Kidney glomerular epithelial cell (primary cell): Measurements from ENCODE around the gene H1-8.
"Not testable (repeated sequence)": the region's sequence is repeated elsewhere in the genome, so short reads cannot be mapped to it uniquely, and the experiment has no call there.

Experiments
- DNase-seq: peaks from one replicate; lab custom pipeline; 2025; lab: John Stamatoyannopoulos, UW

H1-8 gene, protein sequence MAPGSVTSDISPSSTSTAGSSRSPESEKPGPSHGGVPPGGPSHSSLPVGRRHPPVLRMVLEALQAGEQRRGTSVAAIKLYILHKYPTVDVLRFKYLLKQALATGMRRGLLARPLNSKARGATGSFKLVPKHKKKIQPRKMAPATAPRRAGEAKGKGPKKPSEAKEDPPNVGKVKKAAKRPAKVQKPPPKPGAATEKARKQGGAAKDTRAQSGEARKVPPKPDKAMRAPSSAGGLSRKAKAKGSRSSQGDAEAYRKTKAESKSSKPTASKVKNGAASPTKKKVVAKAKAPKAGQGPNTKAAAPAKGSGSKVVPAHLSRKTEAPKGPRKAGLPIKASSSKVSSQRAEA

DNA sequence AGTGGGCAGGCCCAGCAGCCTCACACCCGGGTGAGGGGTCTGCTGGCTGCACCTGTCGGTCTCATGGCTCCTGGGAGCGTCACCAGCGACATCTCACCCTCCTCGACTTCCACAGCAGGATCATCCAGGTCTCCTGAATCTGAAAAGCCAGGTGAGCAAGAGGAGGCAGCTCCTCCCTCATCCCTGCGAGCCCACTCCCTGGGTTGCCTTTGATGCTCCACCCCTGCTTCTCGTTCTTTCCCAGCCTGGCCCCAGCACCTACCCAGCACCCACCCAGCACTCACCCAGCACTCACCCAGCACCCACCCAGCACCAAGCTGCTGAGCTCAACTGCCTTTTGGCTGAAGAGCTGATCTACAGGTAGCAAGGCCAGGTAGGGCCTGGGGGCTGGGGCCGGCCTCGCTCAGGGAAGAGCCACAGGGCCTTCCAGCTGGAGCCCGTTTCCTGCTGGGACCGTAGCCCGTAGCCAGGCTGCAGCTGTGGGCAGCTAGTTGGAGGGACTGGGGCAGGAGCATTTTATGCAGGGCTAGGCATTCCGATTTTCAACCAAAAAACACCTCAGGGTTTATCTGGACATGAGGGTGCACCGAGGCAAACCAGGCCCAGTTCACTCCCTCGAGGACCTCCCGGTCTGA is at the start of gene H1-8:
Gene H1-8, plus strand, starts transcription at position 20 of the 635 bp plus-strand sequence. Its CDS starts 44 bp downstream, at position 64.
- no peak for DNase-seq

DNA sequence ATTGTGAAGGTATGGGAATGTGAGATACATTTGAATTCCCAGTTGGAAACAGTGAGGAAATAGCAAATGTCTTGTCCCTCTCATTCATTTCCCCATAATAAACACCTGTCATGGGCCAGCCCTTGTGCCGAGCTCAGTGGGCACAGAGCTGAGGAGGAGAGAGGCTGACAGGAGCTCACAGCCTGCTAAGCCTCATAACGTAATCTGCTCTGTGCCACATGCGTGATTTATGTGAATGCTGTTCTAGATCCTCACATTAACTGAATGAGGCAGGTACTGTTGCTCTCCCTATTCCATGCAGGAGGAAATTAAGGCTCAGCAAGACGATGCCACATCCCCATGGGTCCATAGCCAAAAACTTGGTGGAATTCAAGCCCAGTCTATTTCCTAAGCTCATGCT is 49.8 kb upstream of the H1-8 start:
- DNase-seq = no peak

DNA sequence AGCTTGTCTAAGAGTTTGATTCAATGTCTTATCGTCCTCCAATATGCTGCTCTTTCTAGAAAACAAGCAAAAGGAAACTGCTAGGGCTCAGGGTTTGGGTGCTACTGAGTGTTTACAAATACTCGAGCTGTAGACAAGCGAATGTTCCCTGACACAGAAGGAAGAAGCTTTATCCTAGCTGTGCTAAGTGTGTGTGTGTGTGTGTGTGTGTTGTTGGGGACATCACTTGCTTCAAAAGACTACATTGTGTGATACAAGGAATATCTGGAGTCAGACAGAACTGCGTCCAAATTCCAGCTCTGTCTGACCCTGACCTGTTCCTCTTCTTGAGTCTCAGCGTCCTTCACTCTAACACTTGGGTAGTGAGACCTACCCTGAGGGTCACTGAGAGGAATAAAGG is 48.5 kb upstream of the H1-8 start:
- not testable (repeated sequence) for DNase-seq

- DNase-seq = peak; percentile 15
Observed at GRCh38 chr3:129495006-129495639, 47.9 kb upstream of the H1-8 start.

GRCh38 chr3:129497876-129498275 is 45.1 kb upstream of the H1-8 start:
- DNase-seq = not testable (repeated sequence)

DNA sequence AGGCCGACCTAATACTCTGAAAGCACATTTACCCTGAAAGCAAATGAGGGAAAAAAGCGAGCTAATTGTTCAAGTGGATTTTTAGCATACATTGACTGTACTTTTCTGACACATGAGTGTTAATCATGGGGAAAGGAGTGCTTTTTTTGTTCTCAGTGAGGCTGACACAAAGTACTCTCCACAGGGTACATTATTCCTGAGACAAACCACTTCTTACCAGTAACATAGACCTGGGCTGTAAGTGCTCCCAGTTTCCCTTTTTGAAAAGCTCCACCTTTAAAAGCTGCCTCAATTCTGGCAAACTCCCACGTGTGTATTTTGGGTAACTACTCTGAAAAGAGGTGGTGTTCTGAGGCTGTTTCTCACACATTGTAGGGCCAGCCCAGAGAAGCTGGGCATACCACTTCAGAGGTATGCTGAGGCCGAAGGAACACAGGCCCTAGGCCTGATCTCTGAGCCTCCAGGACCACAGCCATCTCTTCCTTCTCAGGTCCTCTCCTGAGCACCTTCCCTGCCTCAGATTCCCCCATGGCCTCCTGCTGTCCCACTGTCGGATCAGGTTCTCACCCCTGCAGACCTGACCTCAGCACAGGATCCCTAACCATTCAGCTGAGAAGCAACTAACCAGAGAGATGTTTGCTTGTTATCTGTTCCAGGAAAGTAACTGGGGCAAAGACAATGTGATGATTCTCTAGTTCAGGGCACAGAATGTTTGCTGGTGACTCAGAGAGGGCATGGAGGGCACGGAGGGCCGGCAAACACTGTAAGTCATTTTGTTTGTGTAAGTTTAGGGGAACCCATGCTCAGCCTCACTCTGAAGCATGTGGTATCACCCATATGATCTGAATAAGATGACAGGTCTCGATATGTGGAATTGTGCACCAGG is 44.1 kb upstream of the H1-8 start:
- DNase-seq = peak; percentile 3

GRCh38 chr3:129499604-129500333 is 43.2 kb upstream of the H1-8 start:
- not testable (repeated sequence) for DNase-seq

DNA sequence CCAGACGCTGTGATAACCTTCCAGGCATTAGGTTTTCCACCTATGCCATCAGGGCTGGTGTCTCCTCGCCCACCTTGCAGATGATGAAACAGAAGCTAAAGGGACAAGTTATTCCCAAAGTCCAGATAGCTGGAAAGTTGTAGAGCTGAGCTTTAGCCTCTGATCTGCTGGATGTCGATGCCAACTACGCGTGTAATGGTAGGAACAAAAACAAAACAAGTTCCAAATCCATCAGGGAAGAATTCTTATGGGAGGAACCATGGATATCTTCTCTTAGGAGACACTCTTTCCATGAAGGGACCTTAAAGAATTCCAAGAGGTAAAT is 42.7 kb upstream of the H1-8 start:
- DNase-seq = no peak

DNA sequence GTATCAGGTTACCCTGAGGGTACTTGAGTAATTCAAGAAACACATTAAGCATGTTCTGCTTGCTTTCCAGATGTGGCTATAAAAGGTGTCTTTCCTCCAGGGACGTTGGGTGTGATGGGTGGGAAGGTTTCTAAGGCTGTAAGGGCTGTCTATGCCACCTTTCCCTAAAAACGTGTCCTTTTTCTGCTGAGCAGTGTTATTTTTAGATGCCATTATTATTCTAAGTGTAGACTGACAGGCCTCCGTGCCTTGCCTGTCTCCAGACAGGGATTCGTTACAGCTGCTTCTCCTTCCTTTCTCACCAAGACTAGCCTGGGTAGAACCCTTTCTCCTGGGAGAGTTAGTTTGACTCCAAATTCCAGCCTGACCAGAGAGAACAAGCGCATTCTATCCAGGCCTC is 41.3 kb upstream of the H1-8 start:
- DNase-seq = no peak

DNA sequence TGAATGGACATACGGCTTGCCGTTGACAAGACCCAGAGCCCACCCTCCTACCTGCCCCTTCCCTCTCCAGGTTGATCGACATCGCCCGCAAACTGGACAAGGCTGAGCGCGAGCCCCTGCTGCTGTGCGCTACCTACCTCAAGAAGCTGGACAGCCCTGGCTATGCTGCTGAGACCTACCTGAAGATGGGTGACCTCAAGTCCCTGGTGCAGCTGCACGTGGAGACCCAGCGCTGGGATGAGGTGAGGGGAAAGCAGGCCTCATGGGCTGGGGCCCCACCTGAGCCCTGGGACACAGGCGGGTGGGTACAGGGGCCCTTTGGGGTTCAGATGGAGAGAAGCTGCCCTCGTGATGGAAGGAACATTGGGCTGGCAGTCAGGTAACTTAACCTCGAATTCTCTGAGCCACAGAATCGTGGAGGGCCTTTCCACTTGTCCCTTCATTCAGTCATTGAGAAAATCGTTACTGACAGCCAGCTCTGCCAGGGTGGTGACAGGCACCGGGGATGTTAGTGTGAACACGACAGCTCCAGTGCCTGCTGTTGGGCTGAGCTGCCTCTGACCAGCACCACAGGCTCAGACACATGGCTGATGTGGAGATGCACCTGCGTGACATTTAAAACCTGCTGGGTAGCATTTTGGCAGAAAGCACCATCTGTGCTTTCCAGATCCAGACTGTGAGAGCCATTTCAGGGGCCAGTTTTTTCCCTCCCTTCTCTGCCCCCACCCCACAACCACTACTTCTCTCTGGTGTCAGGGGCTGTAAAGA is 40.1 kb upstream of the H1-8 start:
- DNase-seq = no peak

GRCh38 chr3:129503471-129504291 is 39.3 kb upstream of the H1-8 start:
- no peak for DNase-seq

GRCh38 chr3:129504471-129505100 is 38.4 kb upstream of the H1-8 start:
- DNase-seq = no peak

GRCh38 chr3:129505341-129505740 is 37.6 kb upstream of the H1-8 start:
- no peak for DNase-seq

DNA sequence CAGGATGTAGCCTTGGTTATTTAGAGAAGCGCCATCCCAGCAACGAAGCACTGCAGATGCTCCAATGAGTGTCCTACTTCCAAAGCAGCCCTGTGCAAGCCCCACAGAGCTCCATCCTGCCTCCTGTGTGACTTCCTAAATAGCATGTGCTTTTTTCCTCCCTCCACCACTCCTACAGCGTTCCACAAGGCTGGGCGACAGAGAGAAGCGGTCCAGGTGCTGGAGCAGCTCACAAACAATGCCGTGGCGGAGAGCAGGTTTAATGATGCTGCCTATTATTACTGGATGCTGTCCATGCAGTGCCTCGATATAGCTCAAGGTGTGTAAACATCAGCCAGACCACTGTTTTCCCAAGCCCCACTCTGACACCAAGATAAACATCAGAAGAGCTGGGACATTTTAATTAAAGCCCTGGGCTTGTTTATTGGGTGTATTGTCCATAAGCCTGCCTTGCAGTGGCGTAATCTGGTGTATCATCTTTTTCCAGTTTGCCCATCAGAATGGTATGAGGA is 36.7 kb upstream of the H1-8 start:
- DNase-seq = peak; percentile 8

- DNase-seq = no peak
Observed at GRCh38 chr3:129507181-129507831, 35.7 kb upstream of the H1-8 start.

DNA sequence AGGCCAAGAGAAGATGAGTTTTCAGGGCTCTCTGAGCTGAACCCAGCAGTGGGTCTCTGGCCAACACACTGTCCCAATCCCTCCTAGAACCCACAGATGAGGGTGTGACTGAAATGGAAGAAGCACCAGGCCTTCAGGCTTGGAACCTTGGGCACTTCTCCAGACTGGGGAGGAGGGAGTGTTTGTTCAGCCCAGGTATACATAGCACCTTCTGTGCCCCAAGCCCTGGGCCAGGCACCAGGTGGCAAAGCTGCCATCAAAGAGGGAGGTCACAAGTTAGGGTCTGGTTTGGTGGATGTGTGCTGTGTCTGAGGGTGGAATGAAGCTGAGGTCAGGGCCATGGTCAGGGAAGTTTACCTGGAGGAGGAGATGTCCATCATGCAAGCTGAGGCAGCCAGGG is 30.4 kb upstream of the H1-8 start:
- no peak for DNase-seq

GRCh38 chr3:129513705-129514104 is 29.3 kb upstream of the H1-8 start:
- DNase-seq = no peak

GRCh38 chr3:129514110-129514509 is 28.9 kb upstream of the H1-8 start:
- DNase-seq = no peak

GRCh38 chr3:129514563-129514962 is 28.4 kb upstream of the H1-8 start:
- DNase-seq = no peak
